Activated B cell treated with CpG ODN at 0.5 μM for 24 hours (primary cell): Measurements from ENCODE around the gene ADAMTS15. TPM values are rescaled to one million over a fixed set of nuclear protein-coding genes. Genes with fewer than 3 reads are reported as not detected.

Source experiments
- ATAC-seq: fragments of 200-7000 bp; cut with Tn5 transposase; one replicate; pipeline ENCODE4 v1.10.0; 2021; ENCODE audit warnings: low read depth, mild to moderate bottlenecking, moderate library complexity
- CTCF ChIA-PET: fragments of 350-600 bp; sonication (Branson Sonifier 250); formaldehyde crosslinking; loops from one replicate; lab custom pipeline; 2021; ENCODE audit warnings: antibody characterized with exemption; lab: Charles Lee
- POLR2A ChIA-PET: fragments of 350-600 bp; sonication (Branson Sonifier 250); formaldehyde crosslinking; loops from one replicate; lab custom pipeline; 2021; ENCODE audit warnings: antibody characterized with exemption; lab: Charles Lee
- DNase-seq: peaks from one replicate; pipeline ENCODE4 v3.0.0; 2022
- H3K27ac Mint-ChIP-seq: one replicate; pipeline ENCODE4 v1.8.0; 2020; ENCODE audit warnings: mixed read lengths
- H3K27me3 Mint-ChIP-seq: one replicate; pipeline ENCODE4 v1.8.0; 2021; ENCODE audit warnings: mixed read lengths
- H3K36me3 Mint-ChIP-seq: one replicate; pipeline ENCODE4 v1.8.0; 2021; ENCODE audit warnings: low read depth, mixed read lengths
- H3K4me1 Mint-ChIP-seq: one replicate; pipeline ENCODE4 v1.8.0; 2021; ENCODE audit warnings: mixed read lengths
- H3K4me3 Mint-ChIP-seq: one replicate; pipeline ENCODE4 v1.8.0; 2020; ENCODE audit warnings: mild to moderate bottlenecking, mixed read lengths
- H3K9me3 Mint-ChIP-seq: one replicate; pipeline ENCODE4 v1.8.0; 2020; ENCODE audit warnings: mixed read lengths
- CTCF ChIP-seq: fragments of 200-600 bp; IDR thresholded peaks from one replicate; pipeline ENCODE4 v1.8.0; 2022; ENCODE audit warnings: antibody characterized with exemption, mild to moderate bottlenecking
- intact Hi-C: fragments of 100-400 bp; cut with micrococcal nuclease; formaldehyde crosslinking; loops from one replicate; pipeline ENCODE4 v1.15.1; 2024
- total RNA-seq: library from RNA; stranded (reverse); gene quantifications from 2 replicates; pipeline ENCODE4 v1.2.3, GENCODE V29; 2022

ADAMTS15 gene
- total RNA-seq, 1 donor from 2014 or later: not detected

GRCh38 chr11:130414107-130415080 lies 34.1 kb upstream of the ADAMTS15 start:
- intact Hi-C loops: no loop called here
- ChIA-PET POLR2A (no interaction called here), CTCF (no interaction called here)
- ATAC-seq (no peak), DNase-seq (no peak)
- Mint-ChIP-seq H3K27me3 (peaks cover 28% of the 10 kb centered on the region), H3K4me3 (no peak overlapping the region), H3K27ac (no peak overlapping the region), H3K36me3 (no peaks in the 10 kb centered on the region), H3K4me1 (no peaks in the 10 kb centered on the region), H3K9me3 (no peaks in the 10 kb centered on the region)
- no peak for TF ChIP-seq CTCF

- DNase-seq (no peak), ATAC-seq (no peak)
- Mint-ChIP-seq H3K27ac (no peak overlapping the region), H3K9me3 (no peaks in the 10 kb centered on the region), H3K27me3 (peaks cover 27% of the 10 kb centered on the region), H3K4me1 (no peaks in the 10 kb centered on the region), H3K36me3 (no peaks in the 10 kb centered on the region), H3K4me3 (no peak overlapping the region)
- TF ChIP-seq CTCF: no peak
- POLR2A ChIA-PET: no interaction called here
- intact Hi-C loops: no loop called here
- CTCF ChIA-PET: interaction anchor here (0.9 kb wide), 2 partner anchors 14 to 446 kb away, joined by 3 read pairs; no protein-coding TSS in a partner anchor
These were observed 32.5 kb upstream of the ADAMTS15 start for GRCh38 chr11:130415731-130416529.

- Mint-ChIP-seq H3K27ac (no peak overlapping the region), H3K9me3 (no peaks in the 10 kb centered on the region), H3K27me3 (peaks cover 27% of the 10 kb centered on the region)
These were observed 31.9 kb upstream of the ADAMTS15 start for GRCh38 chr11:130416530-130416882.

GRCh38 chr11:130416906-130417305 lies 31.5 kb upstream of the ADAMTS15 start:
- H3K4me3 Mint-ChIP-seq: no peak overlapping the region
- no peaks in the 10 kb centered on the region for H3K4me1 Mint-ChIP-seq
- no peaks in the 10 kb centered on the region for H3K9me3 Mint-ChIP-seq
- POLR2A ChIA-PET: no interaction called here
- CTCF ChIA-PET: interaction anchor here (0.9 kb wide), 2 partner anchors 13 to 445 kb away, joined by 3 read pairs; no protein-coding TSS in a partner anchor
- ATAC-seq: no peak
- TF ChIP-seq CTCF: no peak
- intact Hi-C loops: no loop called here
- no peak overlapping the region for H3K27ac Mint-ChIP-seq
- peaks cover 25% of the 10 kb centered on the region for H3K27me3 Mint-ChIP-seq
- H3K36me3 Mint-ChIP-seq: no peaks in the 10 kb centered on the region
- DNase-seq: no peak

More at GRCh38 chr11:130416530-130416882, 31.9 kb upstream of the ADAMTS15 start:
- no peaks in the 10 kb centered on the region for H3K4me1 Mint-ChIP-seq
- DNase-seq: no peak
- intact Hi-C loops: no loop called here
- TF ChIP-seq CTCF: no peak
- CTCF ChIA-PET: interaction anchor here (0.9 kb wide), 2 partner anchors 14 to 446 kb away, joined by 3 read pairs; no protein-coding TSS in a partner anchor
- no peak for ATAC-seq
- POLR2A ChIA-PET: no interaction called here
- no peak overlapping the region for H3K4me3 Mint-ChIP-seq
- no peaks in the 10 kb centered on the region for H3K36me3 Mint-ChIP-seq

GRCh38 chr11:130418210-130418609 lies 30.2 kb upstream of the ADAMTS15 start:
- ChIA-PET CTCF (no interaction called here), POLR2A (no interaction called here)
- Mint-ChIP-seq H3K9me3 (no peaks in the 10 kb centered on the region), H3K27ac (no peak overlapping the region), H3K4me3 (no peak overlapping the region), H3K4me1 (no peaks in the 10 kb centered on the region), H3K36me3 (no peaks in the 10 kb centered on the region), H3K27me3 (peaks cover 26% of the 10 kb centered on the region)
- intact Hi-C loops: no loop called here
- TF ChIP-seq CTCF: no peak
- ATAC-seq: no peak
- no peak for DNase-seq
